ENCODE data around the gene MLIP. TPM values are rescaled to one million over a fixed set of nuclear protein-coding genes. Genes with fewer than 3 reads are reported as not detected.
"Not testable (repeated sequence)": the region's sequence is repeated elsewhere in the genome, so short reads cannot be mapped to it uniquely, and the experiment has no call there.

The MLIP gene
- total RNA-seq (2014; rRNA removed; shearing (Covaris generic)), result not detected in 2 replicates

- DNase-seq (ENCODE audit: low spot score), result no peak
Measured at GRCh38 chr6:54111341-54112045, at the start of gene MLIP. Gene MLIP (plus strand): TSS chr6:54111443. CDS start chr6:54111480, 37 bp downstream.

GRCh38 chr6:54063228-54063539 lies 48.1 kb upstream of the MLIP start:
- no peak for DNase-seq (ENCODE audit: low spot score)

- no peak for DNase-seq (ENCODE audit: low spot score)
Measured at GRCh38 chr6:54068694-54069093, 42.5 kb upstream of the MLIP start.

GRCh38 chr6:54070025-54070424 lies 41.2 kb upstream of the MLIP start:
- no peak for DNase-seq (ENCODE audit: low spot score)

GRCh38 chr6:54071821-54072340 lies 39.4 kb upstream of the MLIP start:
- DNase-seq (ENCODE audit: low spot score), result no peak

- no peak for DNase-seq (ENCODE audit: low spot score)
Measured at GRCh38 chr6:54072635-54073313, 38.5 kb upstream of the MLIP start.

- DNase-seq (ENCODE audit: low spot score), result no peak
Measured at GRCh38 chr6:54073487-54073886, 37.8 kb upstream of the MLIP start.

- DNase-seq (ENCODE audit: low spot score), result no peak
Measured at GRCh38 chr6:54074109-54074508, 37.1 kb upstream of the MLIP start.

GRCh38 chr6:54074578-54075195 lies 36.6 kb upstream of the MLIP start:
- no peak for DNase-seq (ENCODE audit: low spot score)

- DNase-seq (ENCODE audit: low spot score), result no peak
Measured at GRCh38 chr6:54076159-54076789, 35.0 kb upstream of the MLIP start.

GRCh38 chr6:54081499-54081898 lies 29.7 kb upstream of the MLIP start:
- DNase-seq (ENCODE audit: low spot score), result not testable (repeated sequence)

- DNase-seq (ENCODE audit: low spot score), result no peak
Measured at GRCh38 chr6:54083287-54083686, 28.0 kb upstream of the MLIP start.

GRCh38 chr6:54084231-54084630 lies 27.0 kb upstream of the MLIP start:
- no peak for DNase-seq (ENCODE audit: low spot score)

GRCh38 chr6:54085047-54085446 lies 26.2 kb upstream of the MLIP start:
- no peak for DNase-seq (ENCODE audit: low spot score)

GRCh38 chr6:54085541-54085940 lies 25.7 kb upstream of the MLIP start:
- DNase-seq (ENCODE audit: low spot score), result no peak

GRCh38 chr6:54086439-54086838 lies 24.8 kb upstream of the MLIP start:
- no peak for DNase-seq (ENCODE audit: low spot score)

- DNase-seq (ENCODE audit: low spot score), result no peak
Measured at GRCh38 chr6:54087721-54088120, 23.5 kb upstream of the MLIP start.

- no peak for DNase-seq (ENCODE audit: low spot score)
Measured at GRCh38 chr6:54093326-54093948, 17.8 kb upstream of the MLIP start.

- DNase-seq (ENCODE audit: low spot score), result no peak
Measured at GRCh38 chr6:54094293-54094692, 16.9 kb upstream of the MLIP start.

GRCh38 chr6:54094786-54095185 lies 16.5 kb upstream of the MLIP start:
- no peak for DNase-seq (ENCODE audit: low spot score)

GRCh38 chr6:54095723-54096122 lies 15.5 kb upstream of the MLIP start:
- DNase-seq (ENCODE audit: low spot score), result no peak

GRCh38 chr6:54096811-54097210 lies 14.4 kb upstream of the MLIP start:
- DNase-seq (ENCODE audit: low spot score), result no peak

All from HT-29 (cell line).